H1 (cell line): Measurements from ENCODE around the gene MRPL54. TPM values are rescaled to one million over a fixed set of nuclear protein-coding genes. Genes with fewer than 3 reads are reported as not detected.

Source experiments
- CTCF ChIA-PET: fragments of 300-600 bp; sonication (Branson Sonifier 250); formaldehyde crosslinking; loops from one replicate; lab custom pipeline; 2021; ENCODE audit not compliant: partially characterized antibody; lab: Charles Lee
- POLR2A ChIA-PET: fragments of 300-600 bp; sonication (Branson Sonifier 250); formaldehyde crosslinking; loops from one replicate; lab custom pipeline; 2021; ENCODE audit warnings: inconsistent platforms; ENCODE audit not compliant: partially characterized antibody; lab: Charles Lee
- DNase-seq, 2 experiments: peaks; one replicate each; pipeline versions ENCODE4 v3.0.0 to v3.0.0-alpha.2; 2010 to 2022; ENCODE audit warnings: low spot score in 2 of 2, low read depth in 1 of 2, mixed read lengths in 1 of 2
- FAIRE-seq: peaks from 2 replicates; lab custom pipeline; 2011; peaks lifted over from hg19 to GRCh38; lab: Jason Lieb, UNC
- H2AFZ ChIP-seq: 2 replicates; pipeline ENCODE4 v1.8.1; 2012; ENCODE audit warnings: low read length, inconsistent platforms
- H2AK5ac ChIP-seq: 2 replicates; pipeline ENCODE4 v1.6.1; 2013; ENCODE audit warnings: low read depth, low read length
- H2BK120ac ChIP-seq: replicated peaks from 2 replicates; pipeline ENCODE3; 2013; ENCODE audit warnings: low read depth, low read length, inconsistent platforms
- H2BK12ac ChIP-seq: 2 replicates; pipeline ENCODE4 v1.6.1; 2013; ENCODE audit warnings: low read depth, low read length
- H2BK15ac ChIP-seq: 2 replicates; pipeline ENCODE4 v1.6.1; 2013; ENCODE audit warnings: low read length
- H2BK20ac ChIP-seq: 2 replicates; pipeline ENCODE4 v1.6.1; 2013; ENCODE audit warnings: low read length
- H2BK5ac ChIP-seq: 2 replicates; pipeline ENCODE4 v1.6.1; 2013; ENCODE audit warnings: low read depth, low read length
- H3K14ac ChIP-seq: 2 replicates; pipeline ENCODE4 v1.6.1; 2013; ENCODE audit warnings: inconsistent platforms; ENCODE audit not compliant: insufficient read length
- H3K18ac ChIP-seq: 2 replicates; pipeline ENCODE4 v1.6.1; 2013; ENCODE audit warnings: low read length; ENCODE audit errors: extremely low read depth
- H3K23ac ChIP-seq: 2 replicates; pipeline ENCODE4 v1.6.1; 2013; ENCODE audit warnings: inconsistent platforms; ENCODE audit not compliant: insufficient read length
- H3K23me2 ChIP-seq: 2 replicates; pipeline ENCODE4 v1.6.1; 2013; ENCODE audit warnings: low read depth, low read length
- H3K27ac ChIP-seq: 2 replicates; pipeline ENCODE4 v1.6.1; 2011; ENCODE audit warnings: low read depth, low read length, inconsistent platforms
- H3K27me3 ChIP-seq, 4 experiments: replicated peaks in 1 of 4; 1 replicate in 1 of 4; 2 replicates in 3 of 4; pipeline versions ENCODE4 v1.6.1 to v1.8.1; 2011 to 2013; ENCODE audit warnings: low read length in 3 of 4, mild to moderate bottlenecking in 3 of 4, inconsistent platforms in 2 of 4, mixed read lengths in 2 of 4, moderate library complexity in 1 of 4; ENCODE audit not compliant: control insufficient read depth in 3 of 4, insufficient read depth in 3 of 4; ENCODE audit errors: extremely low read depth in 1 of 4
- H3K36me3 ChIP-seq, 4 experiments: 2 replicates each; pipeline versions ENCODE4 v1.6.1 to v1.8.1; 2011 to 2013; ENCODE audit warnings: mild to moderate bottlenecking in 4 of 4, low read length in 3 of 4, moderate library complexity in 2 of 4, control low read depth in 1 of 4, inconsistent platforms in 1 of 4; ENCODE audit not compliant: insufficient read depth in 4 of 4, control insufficient read depth in 2 of 4
- H3K4ac ChIP-seq: replicated peaks from 2 replicates; pipeline ENCODE3; 2013; ENCODE audit warnings: low read length, low read depth, mixed read lengths, inconsistent platforms; ENCODE audit not compliant: insufficient read length
- H3K4me1 ChIP-seq, 4 experiments: replicated peaks in 1 of 4; 1 replicate in 1 of 4; 2 replicates in 3 of 4; pipeline versions ENCODE4 v1.6.1 to v1.8.1; 2011 to 2013; ENCODE audit warnings: low read length in 3 of 4, inconsistent platforms in 2 of 4, mixed read lengths in 1 of 4; ENCODE audit not compliant: insufficient read depth in 4 of 4, control insufficient read depth in 3 of 4
- H3K4me2 ChIP-seq, 2 experiments: 2 replicates each; pipeline versions ENCODE4 v1.6.1 to v1.8.1; 2011 to 2013; ENCODE audit warnings: low read depth in 2 of 2, low read length in 2 of 2, control low read depth in 1 of 2, inconsistent platforms in 1 of 2, mild to moderate bottlenecking in 1 of 2; ENCODE audit not compliant: insufficient read depth in 1 of 2
- H3K4me3 ChIP-seq, 4 experiments: fragments of 200-600, 300-600 bp in 1 of 4; sonication (generic), shearing (Covaris generic), sonication (Bioruptor Twin) in 1 of 4; 2 replicates each; pipeline versions ENCODE4 v1.5.1 to v1.8.1; 2011 to 2016; ENCODE audit warnings: low read length in 4 of 4, low read depth in 3 of 4, control low read depth in 2 of 4, inconsistent platforms in 2 of 4, mild to moderate bottlenecking in 2 of 4, mixed read lengths in 1 of 4, moderate library complexity in 1 of 4; ENCODE audit not compliant: insufficient read depth in 2 of 4; ENCODE audit errors: extremely low read depth in 1 of 4
- H3K56ac ChIP-seq: replicated peaks from 2 replicates; pipeline ENCODE3; 2013; ENCODE audit warnings: low read depth, mild to moderate bottlenecking, mixed read lengths, low read length, inconsistent platforms; ENCODE audit not compliant: insufficient read length
- H3K79me1 ChIP-seq: 2 replicates; pipeline ENCODE4 v1.6.1; 2013; ENCODE audit warnings: low read depth, low read length, control low read depth
- H3K79me2 ChIP-seq, 2 experiments: 2 replicates each; pipeline versions ENCODE4 v1.6.1 to v1.8.1; 2012 to 2013; ENCODE audit warnings: low read length in 2 of 2, mild to moderate bottlenecking in 2 of 2, inconsistent platforms in 1 of 2; ENCODE audit not compliant: insufficient read depth in 2 of 2, control insufficient read depth in 1 of 2
- H3K9ac ChIP-seq, 4 experiments: replicated peaks in 1 of 4; 1 replicate in 1 of 4; 2 replicates in 3 of 4; pipeline versions ENCODE4 v1.6.1 to v1.8.1; 2011 to 2013; ENCODE audit warnings: low read depth in 3 of 4, low read length in 3 of 4, control low read depth in 2 of 4, mild to moderate bottlenecking in 2 of 4, moderate library complexity in 2 of 4, inconsistent platforms in 1 of 4; ENCODE audit errors: extremely low read depth in 1 of 4
- H3K9me3 ChIP-seq, 2 experiments: 2 replicates each; pipeline versions ENCODE4 v1.6.1 to v1.8.1; 2012 to 2013; ENCODE audit warnings: mild to moderate bottlenecking in 2 of 2, moderate library complexity in 2 of 2, control low read depth in 1 of 2, inconsistent platforms in 1 of 2, low read depth in 1 of 2, low read length in 1 of 2, mixed read lengths in 1 of 2; ENCODE audit not compliant: insufficient read depth in 2 of 2
- H4K20me1 ChIP-seq, 2 experiments: replicated peaks in 1 of 2; 2 replicates each; pipeline versions ENCODE3 to v1.8.1; 2011 to 2013; ENCODE audit warnings: inconsistent platforms in 2 of 2, low read length in 2 of 2, mild to moderate bottlenecking in 1 of 2; ENCODE audit not compliant: insufficient read depth in 2 of 2, control insufficient read depth in 1 of 2
- H4K5ac ChIP-seq: 2 replicates; pipeline ENCODE4 v1.6.1; 2013; ENCODE audit warnings: low read length, low read depth, mixed read lengths, inconsistent platforms; ENCODE audit not compliant: insufficient read length
- H4K8ac ChIP-seq: 2 replicates; pipeline ENCODE4 v1.8.0; 2013; ENCODE audit warnings: mild to moderate bottlenecking, moderate library complexity, low read length, inconsistent platforms; ENCODE audit not compliant: insufficient read depth; ENCODE audit errors: extremely low read depth
- H4K91ac ChIP-seq: replicated peaks from 2 replicates; pipeline ENCODE3; 2013; ENCODE audit warnings: low read length, mixed read lengths, inconsistent platforms; ENCODE audit not compliant: insufficient read length
- CBX8 ChIP-seq: fragments of 300-800, 300-1000 bp; sonication (generic); IDR thresholded peaks from 2 replicates; pipeline ENCODE4 v1.7.1; 2016; ENCODE audit warnings: low read depth, low read length, borderline replicate concordance
- CTBP2 ChIP-seq: IDR thresholded peaks from 2 replicates; pipeline ENCODE4 v1.7.0; 2011; ENCODE audit warnings: borderline replicate concordance, mild to moderate bottlenecking, moderate library complexity, mixed read lengths, low read length; ENCODE audit not compliant: insufficient read depth, insufficient read length
- EGR1 ChIP-seq: IDR thresholded peaks from 2 replicates; pipeline ENCODE4 v1.6.1; 2011; ENCODE audit warnings: low read depth, low read length, borderline replicate concordance
- EP300 ChIP-seq, 2 experiments: IDR thresholded peaks; 1 replicate in 1 of 2; 2 replicates in 1 of 2; pipeline ENCODE4 v1.6.1; 2011 to 2012; ENCODE audit warnings: low read depth in 2 of 2, low read length in 2 of 2, mild to moderate bottlenecking in 2 of 2, borderline replicate concordance in 1 of 2, inconsistent platforms in 1 of 2, moderate library complexity in 1 of 2
- EZH2 ChIP-seq: fragments of 200-600 bp; sonication (generic); IDR thresholded peaks from 2 replicates; pipeline ENCODE4 v1.7.1; 2012; ENCODE audit warnings: low read depth, mild to moderate bottlenecking, moderate library complexity, low read length, inconsistent platforms; ENCODE audit not compliant: severe bottlenecking
- GABPA ChIP-seq: IDR thresholded peaks from 2 replicates; pipeline ENCODE4 v1.6.1; 2011; ENCODE audit warnings: mild to moderate bottlenecking, low read length, moderate library complexity, borderline replicate concordance; ENCODE audit not compliant: insufficient read depth
- HDAC6 ChIP-seq: IDR thresholded peaks from one replicate; pipeline ENCODE4 v1.7.1; 2012; ENCODE audit warnings: low read depth, mild to moderate bottlenecking, inconsistent platforms, low read length, moderate library complexity
- NANOG ChIP-seq: IDR thresholded peaks from 2 replicates; pipeline ENCODE4 v1.6.1; 2011; ENCODE audit warnings: low read length, low read depth, mild to moderate bottlenecking, inconsistent platforms; ENCODE audit not compliant: insufficient read depth, poor library complexity, severe bottlenecking
- PHF8 ChIP-seq: fragments of 200-600 bp; sonication (generic); conservative IDR thresholded peaks from 2 replicates; pipeline ENCODE4 v1.7.1; 2012; ENCODE audit warnings: low read depth, mild to moderate bottlenecking, inconsistent platforms, low read length, moderate library complexity
- POLR2A ChIP-seq, 2 experiments: IDR thresholded peaks; 1 replicate in 1 of 2; 2 replicates in 1 of 2; pipeline ENCODE4 v1.6.1; 2011; ENCODE audit warnings: low read depth in 2 of 2, low read length in 2 of 2, mild to moderate bottlenecking in 2 of 2; ENCODE audit errors: control extremely low read depth in 1 of 2
- RFX5 ChIP-seq: IDR thresholded peaks from 2 replicates; pipeline ENCODE4 v1.6.1; 2011; ENCODE audit warnings: low read depth, low read length, improper control_type of control experiment, borderline replicate concordance
- SIN3A ChIP-seq, 2 experiments: IDR thresholded peaks in 1 of 2; conservative IDR thresholded peaks in 1 of 2; 2 replicates each; pipeline ENCODE4 v1.6.1; 2011 to 2012; ENCODE audit warnings: low read length in 2 of 2, improper control_type of control experiment in 1 of 2, low read depth in 1 of 2, mild to moderate bottlenecking in 1 of 2
- SIRT6 ChIP-seq: IDR thresholded peaks from one replicate; pipeline ENCODE4 v1.7.1; 2012; ENCODE audit warnings: low read length, inconsistent platforms
- YY1 ChIP-seq: IDR thresholded peaks from 2 replicates; pipeline ENCODE4 v1.6.1; 2011; ENCODE audit warnings: low read depth, mild to moderate bottlenecking, low read length
- WGBS, 2 experiments: shearing (Covaris generic) in 1 of 2; methylation state at CpG; one replicate each; pipeline versions ENCODE4 v1.1.6 to v1.1.7; 2013 to 2015; ENCODE audit warnings: low lambda C conversion rate in 2 of 2, mixed read lengths in 2 of 2, inconsistent platforms in 1 of 2, low coverage in 1 of 2, missing lambda C conversion rate in 1 of 2; ENCODE audit not compliant: insufficient replicate concordance in 2 of 2, insufficient coverage in 1 of 2, insufficient read length in 1 of 2; ENCODE audit errors: extremely low coverage in 1 of 2, missing lambda C conversion rate in 1 of 2; 5-methylcytosine and 5-hydroxymethylcytosine counted together
- polyA plus RNA-seq, 7 experiments: library from polyadenylated mRNA; depleted of rRNA in 3 of 7; stranded (reverse) in 5 of 7; unstranded in 2 of 7; fragments of >200 nt in 5 of 7; fragments of 200-250 nt in 2 of 7; gene quantifications; 1 replicate in 5 of 7; 2 replicates in 1 of 7; 4 replicates in 1 of 7; pipeline versions ENCODE4 v1.2.1 to v1.2.3, GENCODE V29; 2011 to 2013; ENCODE audit warnings: missing spikeins in 2 of 7, mixed read lengths in 2 of 7
- total RNA-seq: library from RNA; stranded (reverse); fragmentation: NEBNext Ultra II Directional; extraction: Animal tissue kit (Norgen Biotek cat#: 25700); gene quantifications from 2 replicates; pipeline ENCODE4 v1.2.1, GENCODE V29; 2021

The MRPL54 gene
- total and polyA plus RNA-seq, 2 of the 8 experiments (the other 6 are each of a cell fraction or from before 2014, with no cell fraction given) = 63.8 to 72.8 TPM

- no peak overlapping the region for H3K4me3 ChIP-seq
- H3K14ac ChIP-seq = no peak overlapping the region
- no peak overlapping the region for H3K27ac ChIP-seq
- no peaks in the 10 kb centered on the region for H3K36me3 ChIP-seq
- H2BK5ac ChIP-seq = no peak overlapping the region
- no peaks in the 10 kb centered on the region for H3K79me2 ChIP-seq
- no peak overlapping the region for H2BK15ac ChIP-seq
- ChIA-PET CTCF (interaction anchor here (0.8 kb wide), 1 partner anchor 90 kb away, joined by 3 read pairs; no protein-coding TSS in a partner anchor), POLR2A (no interaction called here)
- no peaks in the 10 kb centered on the region for H4K20me1 ChIP-seq
- no peak overlapping the region for H4K91ac ChIP-seq
- no peak for DNase-seq
- H3K4me1 ChIP-seq = no peaks in the 10 kb centered on the region; a peak in 1 of 7 replicates
- no peak overlapping the region for H3K18ac ChIP-seq
- FAIRE-seq = no peak
- no peaks in the 10 kb centered on the region for H3K27me3 ChIP-seq
- H3K23me2 ChIP-seq = no peaks in the 10 kb centered on the region
- H3K4me2 ChIP-seq = no peak overlapping the region
- no peak overlapping the region for H2AFZ ChIP-seq
- H4K8ac ChIP-seq = no peak overlapping the region
- no peak overlapping the region for H2BK20ac ChIP-seq
- H2BK12ac ChIP-seq = no peak overlapping the region
- H4K5ac ChIP-seq = no peak overlapping the region
- H3K9ac ChIP-seq = no peak overlapping the region
- H3K9me3 ChIP-seq = no peaks in the 10 kb centered on the region
- no peak overlapping the region for H3K4ac ChIP-seq
- no peak overlapping the region for H2AK5ac ChIP-seq
- H2BK120ac ChIP-seq = no peak overlapping the region
- no peak overlapping the region for H3K23ac ChIP-seq
- 87% methylated on average over 3 of the region's 4 CpGs; no CpG with 5 or more reads in 1 of the 2 experiments for WGBS, 2 experiments
- H3K56ac ChIP-seq = no peak overlapping the region
- no peaks in the 10 kb centered on the region for H3K79me1 ChIP-seq
- TF ChIP-seq NANOG = no peak
- TF ChIP-seq SIN3A (conservative IDR thresholded peaks at IDR 0.05 in 1 of 2, IDR thresholded peaks at IDR 0.05 in 1 of 2; ENCODE audit: low read depth in 1 of 2, low read length in 2 of 2) = no peak
- TF ChIP-seq POLR2A (IDR thresholded peaks at IDR 0.05; ENCODE audit: control extremely low read depth in 1 of 2, low read depth in 2 of 2, low read length in 2 of 2) = no peak
- no peak for TF ChIP-seq HDAC6
- no peak for TF ChIP-seq RFX5
- TF ChIP-seq CTBP2 = no peak
- TF ChIP-seq CBX8 = no peak
- TF ChIP-seq EGR1 = no peak
- TF ChIP-seq YY1 = no peak
- TF ChIP-seq GABPA = no peak
- no peak for TF ChIP-seq PHF8
- TF ChIP-seq SIRT6 = no peak
- TF ChIP-seq EP300 (IDR thresholded peaks at IDR 0.05; ENCODE audit: borderline replicate concordance in 1 of 2, low read depth in 2 of 2, low read length in 2 of 2) = no peak
- TF ChIP-seq EZH2 = no peak
These were observed 52.2 kb downstream of the MRPL54 start for GRCh38 chr19:3814648-3815047.
